Inferior parietal cortex (tissue), 1 donor: ENCODE measurements around the gene ZNF740.
"Not testable (repeated sequence)": the region's sequence is repeated elsewhere in the genome, so short reads cannot be mapped to it uniquely, and the experiment has no call there.

Experiments used
- DNase-seq: peaks from one replicate; pipeline ENCODE4 v3.0.0-alpha.2; 2016; ENCODE audit errors: extremely low spot score

ZNF740 gene

DNA sequence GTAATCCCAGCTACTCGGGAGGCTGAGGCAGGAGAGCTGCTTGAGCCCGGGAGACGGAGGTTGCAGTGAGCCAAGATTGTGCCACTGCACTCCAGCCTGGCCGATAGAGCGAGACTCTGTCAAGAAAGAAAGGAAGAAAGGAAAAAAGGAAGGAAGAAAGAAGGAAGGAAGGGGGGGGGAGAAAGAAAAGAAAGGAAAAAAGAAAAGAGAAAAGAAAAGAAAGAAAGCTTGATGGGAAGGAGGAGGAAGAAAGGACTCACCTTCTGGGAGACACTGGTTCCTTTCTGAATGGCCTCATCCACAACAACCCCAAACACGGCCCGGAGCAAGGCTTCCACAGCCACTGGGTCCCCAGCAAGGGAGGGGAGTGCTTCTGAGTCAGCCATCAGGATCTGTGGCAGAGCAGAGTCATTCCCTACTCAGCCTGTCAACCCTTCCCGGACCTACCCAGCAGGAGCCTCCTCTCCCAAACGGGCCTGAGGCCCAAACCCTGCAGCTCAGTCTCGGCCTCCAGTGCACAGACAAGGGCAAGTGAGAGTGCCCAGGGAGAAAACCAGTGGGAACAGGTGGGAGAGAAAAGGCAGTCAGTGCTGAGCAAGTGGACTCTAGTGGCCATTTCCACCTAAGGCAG lies 7.3 kb upstream of the ZNF740 start:
- no peak for DNase-seq

- DNase-seq, result no peak
Observed at GRCh38 chr12:53174881-53175491, 5.5 kb upstream of the ZNF740 start.

DNA sequence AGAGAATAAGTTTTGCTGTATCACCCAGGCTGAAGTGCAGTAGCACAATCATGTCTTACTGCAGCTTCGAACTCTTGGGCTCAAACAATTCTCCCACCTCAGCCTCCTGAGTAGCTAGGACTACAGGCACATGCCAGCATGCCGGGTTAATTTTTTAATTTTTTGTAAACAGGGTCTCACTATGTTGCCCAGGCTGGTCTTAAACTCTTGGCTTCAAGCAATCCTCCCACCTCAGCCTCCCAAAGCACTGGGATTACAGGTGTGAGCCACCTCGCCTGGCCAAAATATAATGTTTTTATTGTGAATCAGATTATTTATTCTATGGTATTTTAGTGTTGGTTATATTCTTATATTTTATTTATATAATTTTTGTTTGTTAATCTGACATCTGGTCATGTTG lies 3.8 kb upstream of the ZNF740 start:
- no peak for DNase-seq

DNA sequence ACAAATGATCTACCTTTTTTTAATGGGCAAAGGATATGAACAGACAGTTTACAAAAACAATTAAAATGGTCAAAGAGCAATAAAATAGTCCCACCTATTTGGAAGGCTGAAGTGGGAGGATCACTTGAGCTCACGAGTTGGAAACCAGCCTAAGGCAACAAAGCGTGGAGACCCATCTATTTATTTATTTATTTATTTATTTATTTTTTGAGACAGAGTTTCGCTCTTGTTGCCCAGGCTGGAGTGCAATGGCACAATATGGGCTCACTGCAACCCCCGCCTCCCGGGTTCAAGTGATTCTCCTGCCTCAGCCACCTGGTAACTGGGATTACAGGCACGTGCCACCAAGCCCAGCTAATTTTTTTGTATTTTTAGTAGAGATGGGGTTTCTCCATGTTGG lies 3.1 kb upstream of the ZNF740 start:
- DNase-seq, result not testable (repeated sequence)

- not testable (repeated sequence) for DNase-seq
Observed at GRCh38 chr12:53178803-53179202, 1.7 kb upstream of the ZNF740 start.

GRCh38 chr12:53179687-53180219 lies 769 bp upstream of the ZNF740 start:
- DNase-seq, result no peak

DNA sequence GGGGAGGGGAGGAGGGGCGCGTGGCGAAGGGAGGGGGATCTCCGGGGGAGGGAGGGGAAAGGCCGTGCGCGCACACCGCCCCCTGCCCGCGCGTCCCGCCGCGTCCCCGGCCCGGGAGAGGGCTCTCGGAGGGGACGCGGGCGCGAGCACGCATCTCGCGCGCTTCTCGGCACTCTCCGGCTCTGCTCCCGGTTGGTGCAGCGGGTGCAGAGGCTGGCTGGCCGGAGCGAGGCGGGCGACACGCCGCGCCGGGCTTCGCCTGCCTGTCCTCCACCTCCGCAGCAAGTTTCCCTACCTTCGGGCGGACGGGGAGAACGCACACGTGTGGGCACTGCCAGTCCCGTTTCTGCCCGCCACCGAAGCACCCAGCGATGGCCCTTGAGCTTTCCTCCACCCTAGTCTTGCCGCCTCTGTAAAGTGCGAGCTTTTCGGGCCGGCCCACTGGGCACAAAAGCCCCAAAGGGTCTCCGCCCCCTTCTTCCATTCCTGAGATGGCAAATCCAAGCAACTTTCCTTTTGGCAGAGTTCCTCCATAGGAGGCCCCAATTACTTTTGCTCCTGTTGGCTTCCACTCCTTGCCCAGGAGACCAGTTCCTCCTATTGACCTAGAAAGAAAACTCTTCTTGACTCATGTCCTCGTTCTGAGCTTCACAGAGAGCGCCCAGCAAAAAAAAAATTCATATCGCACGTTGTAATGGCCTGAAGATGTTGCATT lies 566 bp downstream of the ZNF740 start:
- peak; percentile 57 for DNase-seq

DNA sequence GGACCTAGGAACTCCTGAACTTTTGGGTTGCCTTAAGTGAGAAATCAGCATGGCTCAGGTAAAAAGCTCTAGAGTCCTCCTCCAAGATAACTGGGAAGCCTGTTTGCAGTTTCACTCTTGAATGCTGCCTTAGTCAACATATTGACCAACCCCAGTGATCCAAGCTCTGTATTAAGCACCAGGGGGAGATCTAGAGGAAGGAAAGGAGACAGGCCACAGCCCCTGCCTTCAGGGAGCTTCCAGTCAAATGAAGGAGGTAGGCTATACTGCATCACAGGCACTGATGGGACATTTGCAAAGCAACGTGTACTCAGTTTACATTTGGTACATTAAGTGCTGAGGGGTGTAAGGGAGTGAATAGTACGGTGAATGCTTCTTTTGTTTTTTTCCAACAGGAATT lies 1.4 kb downstream of the ZNF740 start:
- no peak for DNase-seq

- DNase-seq, result no peak
Observed at GRCh38 chr12:53182903-53183302, 2.4 kb downstream of the ZNF740 start.

- DNase-seq, result no peak
Observed at GRCh38 chr12:53184828-53185227, 4.3 kb downstream of the ZNF740 start.

DNA sequence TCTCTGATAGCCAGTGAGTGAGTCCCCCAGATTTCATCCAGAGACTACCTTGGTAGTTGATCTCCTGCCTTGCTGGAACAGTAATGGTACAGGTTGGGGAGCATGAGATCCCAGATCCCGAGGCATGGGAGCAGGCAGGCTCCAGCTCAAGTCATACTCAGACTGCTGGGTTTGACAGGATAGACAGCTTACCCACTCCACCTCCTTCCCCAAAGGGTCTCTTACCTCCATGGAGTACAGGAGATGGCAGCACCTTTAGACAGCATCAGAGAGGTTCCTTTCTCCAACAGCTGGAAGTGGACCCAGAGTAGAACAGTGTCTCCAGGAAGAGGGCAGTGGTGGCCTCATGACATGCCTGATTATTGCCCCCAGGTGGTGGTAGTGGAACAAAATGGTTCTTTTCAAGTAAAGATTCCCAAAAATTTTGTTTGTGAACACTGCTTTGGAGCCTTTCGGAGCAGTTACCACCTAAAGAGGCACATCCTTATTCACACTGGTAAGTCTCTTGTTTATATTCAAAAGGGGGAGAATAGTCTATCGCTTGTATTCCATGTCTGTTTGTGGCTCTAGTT lies 5.1 kb downstream of the ZNF740 start:
- DNase-seq, result no peak

- DNase-seq, result no peak
Observed at GRCh38 chr12:53186745-53187144, 6.2 kb downstream of the ZNF740 start.

DNA sequence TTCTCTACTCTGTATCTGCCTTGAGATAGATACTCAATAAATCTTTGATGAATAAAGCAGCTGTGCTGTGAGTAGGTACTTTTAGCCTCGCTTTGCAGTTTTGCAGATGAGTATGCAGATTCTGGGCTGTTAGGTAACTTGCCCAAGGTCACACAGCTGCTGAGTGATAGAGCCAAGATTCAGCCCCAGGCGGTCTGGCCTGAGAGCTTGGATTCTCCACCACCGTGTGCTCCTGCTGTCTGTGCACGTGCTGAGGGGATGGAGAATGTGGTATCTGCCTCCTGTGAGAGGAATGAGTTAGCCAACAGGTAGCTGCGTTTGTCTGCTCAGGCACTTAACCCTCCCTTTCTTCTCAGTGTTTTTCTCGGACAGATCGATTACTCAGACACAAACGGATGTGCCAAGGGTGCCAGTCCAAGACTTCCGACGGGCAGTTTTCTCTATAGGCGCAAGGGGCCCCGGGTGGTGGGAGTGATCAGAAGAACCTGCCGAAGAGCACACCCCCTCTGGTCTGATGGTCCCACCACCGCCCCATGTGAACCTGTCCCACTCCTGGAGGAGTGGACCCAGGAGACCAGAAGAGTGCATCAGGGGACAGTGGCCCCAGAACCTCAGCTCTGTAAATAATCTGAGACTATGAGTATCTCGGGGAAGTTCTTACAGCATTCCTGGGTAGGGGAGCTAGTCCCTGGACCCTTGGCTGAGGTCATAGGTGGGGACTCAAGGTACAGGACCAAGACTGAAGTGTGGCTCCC lies 6.8 kb downstream of the ZNF740 start:
- DNase-seq, result no peak

DNA sequence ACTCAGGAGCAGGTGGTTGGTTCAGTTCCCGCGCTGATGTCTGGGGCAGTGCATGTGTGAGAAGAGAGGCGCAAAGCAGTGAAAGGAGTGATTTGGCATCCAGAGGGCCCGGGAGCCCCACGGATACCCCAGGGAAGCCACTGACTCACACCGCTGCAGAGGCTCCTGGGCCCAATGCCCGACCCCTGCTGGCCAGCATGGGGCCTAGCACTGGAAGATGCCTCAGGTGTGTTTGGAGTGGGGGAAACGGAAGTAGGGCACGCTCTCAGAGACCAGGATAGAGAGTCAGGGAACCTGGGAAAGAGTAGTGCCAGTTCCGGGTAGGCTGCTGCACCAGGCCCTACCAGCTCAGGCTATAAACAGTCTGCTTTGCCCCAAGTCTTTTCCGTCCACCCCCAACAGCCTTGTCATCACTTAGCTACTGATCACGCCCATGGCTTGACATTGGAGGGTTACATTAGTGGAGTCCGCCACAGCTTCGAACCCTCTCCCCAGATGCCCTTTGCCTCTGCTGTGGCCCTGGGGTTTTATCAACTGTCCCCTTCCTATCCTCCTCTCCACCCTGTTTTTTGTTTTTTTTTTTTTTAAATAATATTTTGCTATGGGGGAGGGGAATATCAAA lies 9.7 kb downstream of the ZNF740 start:
- no peak for DNase-seq

DNA sequence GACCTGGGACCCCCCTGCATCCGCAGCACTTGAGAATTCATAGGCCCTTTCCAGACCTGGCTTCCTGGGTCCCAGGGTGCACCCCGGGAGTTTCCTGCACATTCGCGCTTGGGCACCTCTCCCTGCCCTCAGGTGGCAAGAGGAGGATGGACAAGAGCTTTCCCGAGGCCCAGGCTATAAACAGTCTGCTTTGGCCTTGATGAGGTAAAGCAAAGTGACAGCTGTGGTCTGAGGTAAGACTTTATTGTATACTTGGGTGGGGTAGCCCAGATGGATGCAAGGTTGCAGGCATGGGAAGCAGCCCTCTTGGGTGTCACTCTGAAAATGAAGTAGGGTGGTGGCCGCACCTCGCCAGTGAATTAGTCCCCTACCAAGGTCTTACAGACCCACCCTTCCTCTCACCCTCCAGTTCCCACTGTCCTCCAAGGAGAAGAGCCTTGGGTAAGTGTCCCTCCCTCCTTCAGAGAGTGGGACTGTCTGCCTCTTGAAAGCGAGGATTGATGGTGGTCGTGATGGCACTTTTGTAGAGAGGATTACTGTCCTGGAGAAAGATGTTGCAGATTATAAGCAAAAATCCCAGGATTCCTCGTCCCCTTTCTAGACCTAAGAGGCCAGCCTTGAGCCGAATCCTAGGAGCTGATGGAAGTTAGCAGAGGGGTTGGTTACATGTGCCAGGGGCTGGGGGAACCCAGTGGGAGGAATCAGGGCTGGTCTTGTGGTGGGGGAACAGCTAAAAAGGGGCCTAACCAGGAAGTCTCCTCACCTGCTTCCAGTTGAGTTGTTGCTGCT lies 10.8 kb downstream of the ZNF740 start:
- DNase-seq, result no peak

GRCh38 chr12:53191885-53192530 lies 11.5 kb downstream of the ZNF740 start:
- no peak for DNase-seq

GRCh38 chr12:53192531-53193021 lies 12.1 kb downstream of the ZNF740 start:
- DNase-seq, result no peak

- DNase-seq, result no peak
Observed at GRCh38 chr12:53193040-53193439, 12.5 kb downstream of the ZNF740 start.

- DNase-seq, result no peak
Observed at GRCh38 chr12:53193985-53194716, 13.6 kb downstream of the ZNF740 start.
